ENCODE results near the gene RALY. TPM values are rescaled to one million over a fixed set of nuclear protein-coding genes. Genes with fewer than 3 reads are reported as not detected.
A peak's percentile ranks its signal among the peaks of the same experiment; 100 is the strongest.
"Not testable (repeated sequence)": the region's sequence is repeated elsewhere in the genome, so short reads cannot be mapped to it uniquely, and the experiment has no call there.

The RALY gene
- total RNA-seq, 2 experiments from 2014 or later = 137 to 139 TPM

GRCh38 chr20:34123309-34123708 is 129.6 kb downstream of the RALY start:
- no peaks in the 10 kb centered on the region for H3K36me3 Mint-ChIP-seq (ENCODE audit: low read depth)
- intact Hi-C loops (cut with micrococcal nuclease) = no loop called here
- peaks cover 11% of the 10 kb centered on the region for H3K4me1 Mint-ChIP-seq (ENCODE audit: low read depth)
- no peak overlapping the region for H3K4me3 Mint-ChIP-seq
- DNase-seq = no peak
- no peaks in the 10 kb centered on the region for H3K9me3 Mint-ChIP-seq
- H3K27me3 Mint-ChIP-seq (ENCODE audit: low read depth) = no peaks in the 10 kb centered on the region
- CTCF ChIA-PET = no interaction called here
- H3K27ac Mint-ChIP-seq = no peak overlapping the region

GRCh38 chr20:34124469-34125249 is 130.9 kb downstream of the RALY start:
- intact Hi-C loops (cut with micrococcal nuclease) = no loop called here

GRCh38 chr20:34127792-34128191 is 134.1 kb downstream of the RALY start:
- H3K4me1 Mint-ChIP-seq (ENCODE audit: low read depth) = peaks cover 14% of the 10 kb centered on the region
- no peaks in the 10 kb centered on the region for H3K27me3 Mint-ChIP-seq (ENCODE audit: low read depth)
- intact Hi-C loops (cut with micrococcal nuclease) = loop anchor here (2.0 kb wide), 1 partner anchor 671 kb away; no protein-coding TSS in a partner anchor
- H3K4me3 Mint-ChIP-seq = no peak overlapping the region
- no peaks in the 10 kb centered on the region for H3K36me3 Mint-ChIP-seq (ENCODE audit: low read depth)
- no peak overlapping the region for H3K27ac Mint-ChIP-seq
- no peaks in the 10 kb centered on the region for H3K9me3 Mint-ChIP-seq
- DNase-seq = no peak
- CTCF ChIA-PET = interaction anchor here (0.7 to 1.0 kb wide), 2 partner anchors 35 to 212 kb away, joined by 5 read pairs; no protein-coding TSS in a partner anchor

More at GRCh38 chr20:34124469-34125249, 130.9 kb downstream of the RALY start:
- DNase-seq = no peak
- CTCF ChIA-PET = interaction anchor here (1.0 to 1.4 kb wide), 2 partner anchors 55 to 333 kb away, joined by 3 read pairs; no protein-coding TSS in a partner anchor
- Mint-ChIP-seq H3K27me3 (ENCODE audit: low read depth) (no peaks in the 10 kb centered on the region), H3K4me1 (ENCODE audit: low read depth) (peaks cover 14% of the 10 kb centered on the region), H3K36me3 (ENCODE audit: low read depth) (no peaks in the 10 kb centered on the region), H3K9me3 (no peaks in the 10 kb centered on the region), H3K27ac (no peak overlapping the region), H3K4me3 (no peak overlapping the region)

GRCh38 chr20:34129518-34130162 is 135.9 kb downstream of the RALY start:
- DNase-seq = peak; percentile 66
- intact Hi-C loops (cut with micrococcal nuclease) = loop anchor here (1.0 to 2.0 kb wide), 7 partner anchors 60 to 673 kb away; no protein-coding TSS in a partner anchor
- H3K4me3 Mint-ChIP-seq = no peak overlapping the region
- no peak overlapping the region for H3K27ac Mint-ChIP-seq
- H3K36me3 Mint-ChIP-seq (ENCODE audit: low read depth) = no peaks in the 10 kb centered on the region
- peaks cover 8% of the 10 kb centered on the region for H3K4me1 Mint-ChIP-seq (ENCODE audit: low read depth)
- H3K27me3 Mint-ChIP-seq (ENCODE audit: low read depth) = no peaks in the 10 kb centered on the region
- no peaks in the 10 kb centered on the region for H3K9me3 Mint-ChIP-seq
- CTCF ChIA-PET = interaction anchor here (0.6 to 2.5 kb wide), 16 partner anchors 12 to 315 kb away, joined by 3 to 18 read pairs (median 4); partner anchors contain the start of gene EIF2S2

GRCh38 chr20:34131491-34131890 is 137.8 kb downstream of the RALY start:
- no peaks in the 10 kb centered on the region for H3K36me3 Mint-ChIP-seq (ENCODE audit: low read depth)
- DNase-seq = no peak
- no peaks in the 10 kb centered on the region for H3K9me3 Mint-ChIP-seq
- H3K4me1 Mint-ChIP-seq (ENCODE audit: low read depth) = peaks cover 3% of the 10 kb centered on the region
- H3K27me3 Mint-ChIP-seq (ENCODE audit: low read depth) = no peaks in the 10 kb centered on the region
- no peak overlapping the region for H3K27ac Mint-ChIP-seq
- no peak overlapping the region for H3K4me3 Mint-ChIP-seq
- intact Hi-C loops (cut with micrococcal nuclease) = no loop called here
- CTCF ChIA-PET = interaction anchor here (0.7 to 2.5 kb wide), 2 partner anchors 23 to 61 kb away, joined by 3 to 10 read pairs; no protein-coding TSS in a partner anchor

- CTCF ChIA-PET; H3K4me1 Mint-ChIP-seq (ENCODE audit: low read depth); H3K36me3 Mint-ChIP-seq (ENCODE audit: low read depth); H3K27me3 Mint-ChIP-seq (ENCODE audit: low read depth); intact Hi-C loops (cut with micrococcal nuclease); H3K27ac Mint-ChIP-seq; DNase-seq; H3K9me3 Mint-ChIP-seq; H3K4me3 Mint-ChIP-seq: not testable (repeated sequence)
Observed at GRCh38 chr20:34132491-34132890, 138.8 kb downstream of the RALY start.

- H3K9me3 Mint-ChIP-seq; H3K4me1 Mint-ChIP-seq (ENCODE audit: low read depth); H3K27me3 Mint-ChIP-seq (ENCODE audit: low read depth); H3K27ac Mint-ChIP-seq; H3K4me3 Mint-ChIP-seq; CTCF ChIA-PET; DNase-seq; H3K36me3 Mint-ChIP-seq (ENCODE audit: low read depth); intact Hi-C loops (cut with micrococcal nuclease): not testable (repeated sequence)
Observed at GRCh38 chr20:34132943-34133342, 139.2 kb downstream of the RALY start.

- H3K27me3 Mint-ChIP-seq (ENCODE audit: low read depth); intact Hi-C loops (cut with micrococcal nuclease); CTCF ChIA-PET; H3K36me3 Mint-ChIP-seq (ENCODE audit: low read depth); H3K27ac Mint-ChIP-seq; H3K9me3 Mint-ChIP-seq; H3K4me3 Mint-ChIP-seq; DNase-seq; H3K4me1 Mint-ChIP-seq (ENCODE audit: low read depth): not testable (repeated sequence)
Observed at GRCh38 chr20:34133365-34133860, 139.7 kb downstream of the RALY start.

Small RNAs within 50 kb of the gene (microRNA-seq; reads per million reads assigned to microRNA genes)
- not detected for gene MIR4755 (ENCODE audit: borderline microRNAs expressed, borderline replicate concordance)

Other genes starting within 250 kb of the RALY start
- gene CHMP4B, start 182.6 kb upstream of the RALY start, total RNA-seq = 10 to 100 TPM; 68.9 to 69.7 TPM
- 100 to 1,000 TPM; 202 to 207 TPM for gene EIF2S2, start 118.3 kb downstream of the RALY start, total RNA-seq
- gene ASIP, start 247.5 kb downstream of the RALY start, total RNA-seq = not detected

Measured in activated naive CD4-positive, alpha-beta T cell treated with anti-CD3 and anti-CD28 coated beads for 36 hours (primary cell).